Measurements from ENCODE around the gene ZNF534. TPM values are rescaled to one million over a fixed set of nuclear protein-coding genes. Genes with fewer than 3 reads are reported as not detected.
"Not testable (repeated sequence)": the region's sequence is repeated elsewhere in the genome, so short reads cannot be mapped to it uniquely, and the experiment has no call there.

ZNF534 gene
- total RNA-seq, 2 donors from 2014 or later, result 0.49 to 0.68 TPM

- no peak for DNase-seq (ENCODE audit: low spot score)
Observed at GRCh38 chr19:52464798-52465470, 36.0 kb downstream of the ZNF534 start.

GRCh38 chr19:52473655-52474350 lies 44.9 kb downstream of the ZNF534 start:
- Histone ChIP-seq H3K27ac (no peak overlapping the region), H3K27me3 (replicated peaks; ENCODE audit: insufficient read depth) (no peaks in the 10 kb centered on the region), H3K4me1 (ENCODE audit: control insufficient read depth in 1 of 2, low read depth in 2 of 2) (no peaks in the 10 kb centered on the region), H3K4me3 (no peak overlapping the region), H3K36me3 (no peaks in the 10 kb centered on the region), H3K9me3 (peaks cover 100% of the 10 kb centered on the region)
- ATAC-seq (ENCODE audit: insufficient number of reproducible peaks, low FRiP score, low read depth) (no peak), DNase-seq (ENCODE audit: low spot score) (no peak)
- no peak for TF ChIP-seq CTCF (IDR thresholded peaks at IDR 0.05)

More at GRCh38 chr19:52464798-52465470, 36.0 kb downstream of the ZNF534 start:
- peaks cover 5% of the 10 kb centered on the region for H3K36me3 ChIP-seq
- peaks cover 93% of the 10 kb centered on the region for H3K9me3 ChIP-seq
- H3K4me3 ChIP-seq, result no peak overlapping the region
- no peaks in the 10 kb centered on the region for H3K4me1 ChIP-seq (ENCODE audit: control insufficient read depth in 1 of 2, low read depth in 2 of 2)
- no peak for ATAC-seq (ENCODE audit: insufficient number of reproducible peaks, low FRiP score, low read depth)
- no peaks in the 10 kb centered on the region for H3K27me3 ChIP-seq (replicated peaks; ENCODE audit: insufficient read depth)
- no peak for TF ChIP-seq CTCF (IDR thresholded peaks at IDR 0.05)
- H3K27ac ChIP-seq, result no peak overlapping the region

GRCh38 chr19:52474351-52475127 lies 45.6 kb downstream of the ZNF534 start:
- DNase-seq (ENCODE audit: low spot score) (no peak), ATAC-seq (ENCODE audit: insufficient number of reproducible peaks, low FRiP score, low read depth) (no peak)
- Histone ChIP-seq H3K27ac (no peak overlapping the region), H3K9me3 (peaks cover 100% of the 10 kb centered on the region), H3K4me3 (no peak overlapping the region), H3K36me3 (no peaks in the 10 kb centered on the region), H3K27me3 (replicated peaks; ENCODE audit: insufficient read depth) (no peaks in the 10 kb centered on the region), H3K4me1 (ENCODE audit: control insufficient read depth in 1 of 2, low read depth in 2 of 2) (no peaks in the 10 kb centered on the region)
- no peak for TF ChIP-seq CTCF (IDR thresholded peaks at IDR 0.05)

- not testable (repeated sequence) for DNase-seq (ENCODE audit: low spot score); H3K4me3 ChIP-seq; H3K4me1 ChIP-seq (ENCODE audit: control insufficient read depth in 1 of 2, low read depth in 2 of 2); ATAC-seq (ENCODE audit: insufficient number of reproducible peaks, low FRiP score, low read depth); H3K27me3 ChIP-seq (replicated peaks; ENCODE audit: insufficient read depth); H3K27ac ChIP-seq; H3K36me3 ChIP-seq
- H3K9me3 ChIP-seq, result peaks cover 83% of the 10 kb centered on the region
Observed at GRCh38 chr19:52484111-52484743, 55.3 kb downstream of the ZNF534 start.

GRCh38 chr19:52485064-52485463 lies 56.1 kb downstream of the ZNF534 start:
- H3K9me3 ChIP-seq, result peaks cover 76% of the 10 kb centered on the region
- ATAC-seq (ENCODE audit: insufficient number of reproducible peaks, low FRiP score, low read depth); H3K27ac ChIP-seq; H3K36me3 ChIP-seq; H3K27me3 ChIP-seq (replicated peaks; ENCODE audit: insufficient read depth); H3K4me1 ChIP-seq (ENCODE audit: control insufficient read depth in 1 of 2, low read depth in 2 of 2); H3K4me3 ChIP-seq; DNase-seq (ENCODE audit: low spot score): not testable (repeated sequence)

- ATAC-seq (ENCODE audit: insufficient number of reproducible peaks, low FRiP score, low read depth); H3K27ac ChIP-seq; DNase-seq (ENCODE audit: low spot score); H3K36me3 ChIP-seq; H3K4me3 ChIP-seq; H3K27me3 ChIP-seq (replicated peaks; ENCODE audit: insufficient read depth); H3K4me1 ChIP-seq (ENCODE audit: control insufficient read depth in 1 of 2, low read depth in 2 of 2): not testable (repeated sequence)
- H3K9me3 ChIP-seq, result peaks cover 71% of the 10 kb centered on the region
Observed at GRCh38 chr19:52485561-52486240, 56.8 kb downstream of the ZNF534 start.

Measured in thoracic aorta (tissue), 2 donors.